ENCODE results near the gene PROSER3. TPM values are rescaled to one million over a fixed set of nuclear protein-coding genes. Genes with fewer than 3 reads are reported as not detected.

Gene PROSER3
- total and polyA plus RNA-seq, 9 of the 15 experiments (the other 6 are each of a cell fraction or from before 2014, with no cell fraction given), result 1.0 to 39.5 (median 5.1) TPM

DNA sequence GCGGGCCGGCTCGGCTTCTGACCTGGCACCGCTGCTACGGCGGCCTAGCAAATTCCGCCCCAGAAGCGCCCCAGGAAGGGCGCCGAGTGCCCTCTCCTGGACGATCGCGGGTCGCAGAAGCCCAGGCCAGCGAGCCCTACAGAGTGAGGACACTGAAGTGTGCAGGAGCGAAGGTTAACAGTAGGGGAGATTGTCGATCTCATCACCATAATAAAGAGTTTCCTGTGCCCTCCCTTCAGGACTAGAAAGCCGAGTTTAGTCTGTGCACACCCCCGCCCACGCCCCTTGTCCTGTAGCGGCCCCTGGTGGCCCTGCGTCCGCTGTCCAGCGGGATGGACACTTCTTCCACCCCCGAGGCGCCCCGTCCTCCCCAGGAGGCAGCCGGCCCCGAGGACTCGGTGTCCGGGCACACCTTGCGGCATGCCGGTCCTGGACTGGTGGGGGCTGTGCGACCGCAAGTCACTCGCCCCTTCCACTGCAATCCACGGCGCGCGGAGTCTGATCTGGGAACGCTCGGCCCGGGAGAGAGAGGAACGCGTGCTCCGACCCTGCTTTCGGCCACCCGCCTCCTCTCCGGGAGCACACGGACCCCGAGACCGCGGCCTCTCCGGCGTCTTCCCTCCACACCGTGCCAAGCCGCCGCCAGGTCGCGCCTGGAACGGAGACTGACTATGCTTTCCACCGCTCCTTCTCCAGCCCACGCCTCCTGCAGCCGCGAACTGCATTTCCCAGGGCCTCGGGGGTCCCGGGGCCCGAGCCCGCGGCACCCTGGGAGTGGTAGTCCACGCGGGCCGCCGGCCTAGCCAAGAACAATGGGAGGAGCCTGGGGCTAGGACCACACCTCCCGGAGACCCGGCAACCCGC is 40.9 kb upstream of the PROSER3 start (continued):
- TF ChIP-seq ETV5 (CRISPR knock-in tag; IDR thresholded peaks at IDR 0.05; ENCODE audit: low read depth) (peak; percentile 35; the same call in 1 of the 2 replicates), ZNF263 (CRISPR knock-in tag; IDR thresholded peaks at IDR 0.05; ENCODE audit: borderline replicate concordance) (peak; percentile 100), KAT2B (IDR thresholded peaks at IDR 0.05; ENCODE audit: low read depth, low read length) (no peak), ILK (tag; IDR thresholded peaks at IDR 0.05; ENCODE audit: borderline replicate concordance, low read depth) (no peak), GATAD2A (IDR thresholded peaks at IDR 0.05) (no peak), ATF3 (IDR thresholded peaks at IDR 0.05) (no peak), ATF3 (CRISPR knock-in tag; conservative IDR thresholded peaks at IDR 0.05) (no peak; the same call in 1 of the 2 replicates), MECOM (CRISPR knock-in tag; IDR thresholded peaks at IDR 0.05) (no peak), DLX4 (CRISPR knock-in tag; IDR thresholded peaks at IDR 0.05) (no peak), PHTF2 (CRISPR knock-in tag; IDR thresholded peaks at IDR 0.05) (no peak), RBFOX2 (IDR thresholded peaks at IDR 0.05; ENCODE audit: low read depth, low read length) (peak; percentile 86), ZBTB1 (CRISPR knock-in tag; IDR thresholded peaks at IDR 0.05; ENCODE audit: borderline replicate concordance, low read depth) (no peak), ZNF518B (CRISPR knock-in tag; IDR thresholded peaks at IDR 0.05) (no peak), HNRNPH1 (optimal IDR thresholded peaks at IDR 0.05; ENCODE audit: low read depth, low read length) (no peak), GABPB1 (CRISPR knock-in tag; IDR thresholded peaks at IDR 0.05) (peak; percentile 58), FOXK1 (CRISPR knock-in tag; IDR thresholded peaks at IDR 0.05; ENCODE audit: borderline replicate concordance) (no peak), TRIM24 (IDR thresholded peaks at IDR 0.05) (no peak)
- TF ChIP-seq, protein P1, sequence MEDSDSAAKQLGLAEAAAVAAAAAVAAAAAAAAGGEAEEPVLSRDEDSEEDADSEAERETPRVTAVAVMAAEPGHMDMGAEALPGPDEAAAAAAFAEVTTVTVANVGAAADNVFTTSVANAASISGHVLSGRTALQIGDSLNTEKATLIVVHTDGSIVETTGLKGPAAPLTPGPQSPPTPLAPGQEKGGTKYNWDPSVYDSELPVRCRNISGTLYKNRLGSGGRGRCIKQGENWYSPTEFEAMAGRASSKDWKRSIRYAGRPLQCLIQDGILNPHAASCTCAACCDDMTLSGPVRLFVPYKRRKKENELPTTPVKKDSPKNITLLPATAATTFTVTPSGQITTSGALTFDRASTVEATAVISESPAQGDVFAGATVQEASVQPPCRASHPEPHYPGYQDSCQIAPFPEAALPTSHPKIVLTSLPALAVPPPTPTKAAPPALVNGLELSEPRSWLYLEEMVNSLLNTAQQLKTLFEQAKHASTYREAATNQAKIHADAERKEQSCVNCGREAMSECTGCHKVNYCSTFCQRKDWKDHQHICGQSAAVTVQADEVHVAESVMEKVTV (CRISPR knock-in tag; IDR thresholded peaks at IDR 0.05), result peak; percentile 92
- TF ChIP-seq, protein P2, sequence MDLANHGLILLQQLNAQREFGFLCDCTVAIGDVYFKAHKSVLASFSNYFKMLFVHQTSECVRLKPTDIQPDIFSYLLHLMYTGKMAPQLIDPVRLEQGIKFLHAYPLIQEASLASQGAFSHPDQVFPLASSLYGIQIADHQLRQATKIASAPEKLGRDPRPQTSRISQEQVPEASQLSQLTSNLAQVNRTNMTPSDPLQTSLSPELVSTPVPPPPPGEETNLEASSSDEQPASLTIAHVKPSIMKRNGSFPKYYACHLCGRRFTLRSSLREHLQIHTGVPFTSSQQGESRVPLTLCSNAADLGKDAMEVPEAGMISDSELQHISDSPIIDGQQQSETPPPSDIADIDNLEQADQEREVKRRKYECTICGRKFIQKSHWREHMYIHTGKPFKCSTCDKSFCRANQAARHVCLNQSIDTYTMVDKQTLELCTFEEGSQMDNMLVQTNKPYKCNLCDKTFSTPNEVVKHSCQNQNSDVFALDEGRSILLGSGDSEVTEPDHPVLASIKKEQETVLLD (IDR thresholded peaks at IDR 0.05), result no peak

All from K562 (cell line).